NCI-H345 (cell line): Measurements from ENCODE around the gene TMTC2.

Source experiments
- DNase-seq: peaks from one replicate; lab custom pipeline; 2025; lab: John Stamatoyannopoulos, UW

The TMTC2 gene

DNA sequence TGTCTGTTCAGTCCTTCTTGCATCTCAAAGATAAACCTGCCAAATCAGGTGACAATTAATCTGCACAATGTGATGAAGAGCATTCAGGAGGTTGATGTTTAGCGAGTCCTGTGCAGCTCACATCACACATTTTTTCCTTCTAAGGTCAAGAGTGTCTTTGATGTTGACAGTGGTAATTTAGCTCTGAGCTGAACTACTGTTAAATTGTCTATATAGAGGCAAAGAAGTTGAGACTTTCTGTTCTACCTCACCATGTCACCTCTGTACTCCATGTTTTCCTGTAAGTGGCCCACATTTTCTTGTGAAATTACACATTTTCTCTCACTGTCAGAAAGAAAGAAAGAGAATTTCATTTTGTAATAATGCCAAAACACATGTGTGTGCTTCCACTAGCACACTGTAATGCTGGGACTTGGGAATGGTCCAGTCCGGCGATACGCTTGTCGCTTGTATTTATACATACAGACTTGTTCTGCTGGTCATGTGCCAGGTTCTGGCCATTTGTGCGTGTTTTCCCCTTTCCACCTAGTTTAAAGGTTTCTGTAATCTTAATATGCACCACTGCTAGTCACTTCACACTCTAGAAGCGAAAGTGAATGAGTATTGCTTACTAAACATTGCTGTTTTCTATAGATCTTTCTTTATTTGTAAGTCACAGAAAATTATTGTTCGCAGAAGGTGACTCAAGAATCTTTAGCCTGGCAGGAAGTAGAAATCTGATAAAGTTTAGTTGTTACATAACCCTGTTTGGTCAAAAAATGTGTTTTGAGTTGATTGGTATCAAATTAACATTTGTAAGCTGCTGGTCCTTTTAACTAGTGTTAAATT, 328.9 kb downstream of the TMTC2 start:
- no peak for DNase-seq

GRCh38 chr12:83016218-83016835, 329.6 kb downstream of the TMTC2 start:
- no peak for DNase-seq

DNA sequence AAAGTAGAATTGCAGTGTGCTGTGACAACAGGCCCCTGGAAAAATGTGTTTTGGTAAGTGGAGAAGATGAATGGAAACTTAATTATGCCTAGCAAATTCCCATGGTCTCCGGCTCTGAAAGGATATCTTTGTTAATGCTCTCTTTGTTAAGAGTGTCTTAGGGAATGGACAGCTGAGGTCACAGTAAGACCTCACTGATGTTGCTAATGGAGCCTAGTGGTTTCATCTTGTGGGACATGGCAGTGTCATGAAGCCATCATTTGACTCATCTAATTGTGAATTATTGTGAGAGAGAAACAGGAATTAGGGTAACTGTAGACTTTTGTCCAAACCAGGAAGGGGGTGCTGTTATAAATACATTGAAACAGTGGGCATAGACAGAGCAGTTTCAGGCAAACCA, 330.3 kb downstream of the TMTC2 start:
- no peak for DNase-seq

DNA sequence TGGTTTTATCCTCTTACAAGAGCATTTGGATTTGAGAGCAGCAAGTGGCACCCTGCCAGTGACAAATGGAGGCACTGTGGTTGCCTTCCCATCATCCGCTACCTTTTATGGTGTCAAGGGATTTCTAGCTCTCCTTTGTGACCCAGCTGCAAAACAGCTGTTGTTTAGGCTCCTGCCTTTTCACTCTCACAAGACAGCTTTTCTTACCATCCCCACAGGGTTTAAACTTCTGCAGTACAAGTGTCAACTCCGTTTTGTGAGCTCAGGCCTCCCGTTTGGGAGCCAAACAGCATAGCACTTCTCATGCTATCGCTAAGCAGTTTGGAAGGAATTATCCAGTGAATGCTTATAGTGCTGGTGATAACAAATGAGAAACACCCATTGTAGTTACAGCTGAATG, 331.4 kb downstream of the TMTC2 start:
- DNase-seq: no peak

- DNase-seq: no peak
These were observed 340.5 kb downstream of the TMTC2 start for GRCh38 chr12:83027021-83027723.

GRCh38 chr12:83031196-83031595, 344.5 kb downstream of the TMTC2 start:
- no peak for DNase-seq

DNA sequence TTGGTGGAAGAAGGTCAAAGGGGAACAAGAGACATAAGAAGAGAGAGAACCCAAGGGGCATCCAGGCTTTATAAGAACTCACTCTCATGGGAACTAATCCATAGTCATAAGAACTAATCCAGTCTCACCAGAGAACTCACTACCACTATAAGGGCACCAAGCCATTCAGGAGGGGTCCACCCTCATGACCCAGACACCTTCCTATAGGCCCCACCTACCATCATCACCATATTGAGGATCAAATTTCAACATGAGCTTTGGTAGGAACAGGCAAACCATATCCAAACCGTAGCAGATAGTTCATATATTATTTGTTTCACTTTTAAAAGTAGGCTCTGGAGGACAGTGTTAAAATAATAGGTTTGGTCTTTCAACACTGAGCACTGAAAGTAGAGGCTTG, 350.1 kb downstream of the TMTC2 start:
- DNase-seq: no peak

DNA sequence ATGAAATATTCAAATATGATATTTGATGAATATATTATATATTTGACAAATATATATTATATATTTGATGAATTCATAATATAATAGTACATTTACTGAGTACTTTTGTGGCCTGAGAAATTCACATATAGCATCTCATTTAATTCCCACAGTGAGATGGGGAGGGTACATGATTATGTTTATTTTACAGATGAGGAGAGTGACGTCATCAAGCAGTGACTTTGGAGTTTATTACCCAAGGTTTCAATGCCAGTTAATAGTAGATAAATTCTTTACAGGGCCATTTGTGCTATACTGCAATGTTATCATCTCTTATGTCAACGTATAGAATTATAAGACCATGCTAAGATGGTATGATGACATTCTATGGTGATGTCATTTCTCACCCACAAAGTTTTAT, 352.7 kb downstream of the TMTC2 start:
- DNase-seq: no peak

- no peak for DNase-seq
These were observed 353.6 kb downstream of the TMTC2 start for GRCh38 chr12:83040339-83040738.

GRCh38 chr12:83040991-83041390, 354.3 kb downstream of the TMTC2 start:
- DNase-seq: no peak

DNA sequence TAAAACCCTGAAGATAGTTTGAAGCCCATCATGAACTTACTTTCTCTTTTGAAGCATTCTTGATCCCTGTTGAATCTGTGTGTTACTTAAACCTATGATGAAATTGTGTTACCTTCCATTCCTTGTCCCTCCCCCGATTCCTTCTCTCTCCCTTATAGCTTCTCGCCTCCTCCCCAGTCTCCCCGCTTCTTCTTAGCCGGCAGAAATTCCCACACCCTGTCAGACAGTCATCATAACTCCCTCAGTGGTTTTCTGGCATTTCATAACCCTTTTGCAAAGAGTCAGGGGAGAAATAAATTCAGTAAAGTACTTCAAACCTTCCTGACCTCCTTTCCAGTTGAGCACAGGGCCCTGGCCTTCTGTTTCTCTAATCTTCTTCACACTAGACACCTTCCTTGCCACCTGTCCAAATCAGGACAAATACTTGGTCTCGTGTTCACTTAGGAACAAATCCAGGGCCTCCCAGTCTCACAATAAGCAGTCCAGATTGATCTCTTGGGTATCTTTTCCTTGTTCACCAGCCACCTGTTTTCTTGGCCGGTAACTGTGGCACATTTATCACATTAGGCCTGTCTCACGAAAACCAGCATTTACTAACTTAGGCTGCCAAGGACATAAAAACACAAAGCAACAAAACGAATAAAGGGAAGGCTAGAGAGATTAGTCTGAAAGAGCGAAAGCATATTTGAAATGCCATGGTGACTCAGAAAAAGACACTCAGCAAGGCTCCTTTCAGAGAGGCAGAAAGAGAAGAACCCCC, 355.9 kb downstream of the TMTC2 start:
- DNase-seq: no peak

DNA sequence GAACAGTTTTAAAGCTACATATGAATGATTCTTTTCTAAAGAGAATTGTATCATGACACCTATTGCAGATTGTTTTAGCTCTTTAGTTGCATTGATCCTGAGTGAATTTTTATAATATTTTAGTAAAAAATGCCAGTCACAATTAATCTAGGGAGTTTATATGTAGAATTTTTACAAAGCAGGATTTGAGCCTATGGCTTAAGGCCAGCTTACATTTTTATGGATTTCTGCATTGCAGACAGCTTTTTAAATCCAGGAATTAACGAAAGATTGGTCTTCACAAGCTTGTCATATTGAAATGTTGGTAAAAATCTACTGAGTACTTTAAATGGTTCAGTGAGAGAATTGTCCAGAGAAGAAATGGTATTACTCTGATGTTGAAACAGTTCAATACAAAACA, 358.0 kb downstream of the TMTC2 start:
- DNase-seq: no peak

DNA sequence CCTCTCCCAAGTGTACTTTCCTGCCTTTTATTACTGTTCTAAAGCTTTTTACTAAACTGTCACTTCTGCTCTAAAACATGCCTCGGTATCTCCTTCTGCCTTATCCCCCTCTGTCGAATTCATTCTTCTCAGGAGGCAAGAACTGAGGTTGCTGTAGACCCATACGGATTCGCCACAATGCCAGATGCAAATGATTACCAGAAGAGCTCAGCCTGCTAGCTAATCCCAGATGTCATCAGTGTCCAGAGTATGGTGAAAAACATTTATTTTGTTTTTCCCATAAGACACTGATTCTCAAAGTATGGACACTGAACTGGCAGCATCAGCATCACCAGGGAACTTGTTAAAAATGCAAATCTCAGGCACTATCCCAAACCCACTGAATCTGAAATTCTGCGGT, 359.3 kb downstream of the TMTC2 start:
- no peak for DNase-seq

GRCh38 chr12:83049306-83049705, 362.6 kb downstream of the TMTC2 start:
- no peak for DNase-seq

DNA sequence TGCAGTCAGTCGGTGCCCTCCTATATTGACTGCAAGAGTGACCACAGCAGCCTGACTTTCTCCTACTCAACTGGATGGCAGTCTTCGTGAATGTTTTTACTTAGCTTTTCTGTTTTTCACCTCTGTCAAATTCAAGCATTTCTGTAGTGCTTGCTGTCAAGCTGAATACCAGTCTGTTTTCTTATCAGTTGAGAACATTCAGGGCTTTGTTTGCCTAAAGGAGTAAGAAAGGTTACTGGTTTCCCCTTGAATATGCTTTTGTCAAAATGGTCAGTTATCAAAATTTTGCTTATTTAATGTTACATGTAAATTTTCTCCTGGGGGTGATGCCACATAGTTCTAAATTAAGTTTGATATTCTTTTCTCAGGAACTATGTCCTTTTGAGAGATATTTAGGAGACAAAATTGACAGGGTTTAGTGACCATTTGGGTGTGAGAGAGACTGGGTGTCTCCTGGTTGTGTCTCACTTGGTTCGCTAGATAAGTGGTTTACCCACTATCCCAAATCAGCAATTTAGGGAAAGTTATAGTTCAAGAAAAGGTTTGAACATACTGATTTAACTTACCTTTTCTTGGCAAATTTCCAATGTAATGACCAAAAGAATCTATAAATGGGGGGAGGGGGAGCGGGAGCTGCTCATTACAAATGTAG, 366.3 kb downstream of the TMTC2 start:
- DNase-seq: no peak

DNA sequence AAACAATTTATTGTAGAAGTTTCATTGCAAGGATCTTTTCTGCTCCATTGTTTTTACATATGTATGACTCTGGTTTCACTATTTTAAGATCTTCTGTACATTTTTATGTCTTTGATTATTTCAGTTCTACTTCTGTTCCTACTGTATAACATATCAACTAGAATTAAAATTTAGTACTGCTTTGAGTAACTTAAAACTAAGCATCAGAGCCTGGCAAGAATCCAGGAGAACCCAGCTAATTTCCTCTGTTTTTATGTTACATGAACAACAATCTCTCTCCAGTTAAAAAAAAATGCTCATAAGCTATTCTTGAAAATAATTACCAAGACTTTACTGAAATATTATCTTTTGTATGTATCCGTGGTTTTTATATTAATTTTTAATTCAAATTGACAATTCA, 370.7 kb downstream of the TMTC2 start:
- no peak for DNase-seq

DNA sequence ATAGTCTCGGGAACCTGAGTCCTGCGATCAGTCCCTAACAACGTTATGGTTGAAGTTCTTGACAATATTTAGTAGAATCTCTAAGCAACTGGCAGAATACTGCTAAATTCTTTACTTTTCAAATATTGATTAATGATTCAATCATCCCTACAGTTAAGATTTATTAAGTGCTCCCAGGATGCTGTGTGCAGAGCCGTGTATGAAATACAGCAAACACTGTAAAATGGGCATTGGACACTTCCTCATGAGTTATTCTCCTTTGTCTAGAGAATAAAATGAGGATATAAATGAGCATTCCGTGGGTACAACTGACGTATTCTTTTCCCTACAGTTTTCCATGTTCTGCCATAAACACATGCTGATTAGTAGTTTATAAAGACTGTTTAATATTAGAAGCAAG, 372.4 kb downstream of the TMTC2 start:
- no peak for DNase-seq

DNA sequence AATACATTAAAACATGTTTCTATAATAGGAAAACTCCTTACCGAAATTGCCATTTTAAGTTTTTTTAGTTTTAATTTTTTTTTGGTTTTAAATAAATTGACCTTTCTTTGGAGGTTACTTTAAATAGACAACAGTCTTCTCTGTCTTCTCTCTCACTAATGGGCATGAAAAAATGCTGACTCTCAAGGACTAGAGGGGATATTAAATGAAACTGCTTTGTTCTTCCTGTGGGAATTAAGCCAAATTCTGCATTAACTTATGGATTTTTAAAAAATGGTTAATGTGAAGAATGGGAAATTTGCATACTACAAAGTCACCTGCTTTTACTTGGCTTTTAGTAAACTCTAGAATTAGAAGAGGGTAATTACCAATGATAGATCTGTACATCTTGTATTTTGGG, 378.9 kb downstream of the TMTC2 start:
- no peak for DNase-seq

DNA sequence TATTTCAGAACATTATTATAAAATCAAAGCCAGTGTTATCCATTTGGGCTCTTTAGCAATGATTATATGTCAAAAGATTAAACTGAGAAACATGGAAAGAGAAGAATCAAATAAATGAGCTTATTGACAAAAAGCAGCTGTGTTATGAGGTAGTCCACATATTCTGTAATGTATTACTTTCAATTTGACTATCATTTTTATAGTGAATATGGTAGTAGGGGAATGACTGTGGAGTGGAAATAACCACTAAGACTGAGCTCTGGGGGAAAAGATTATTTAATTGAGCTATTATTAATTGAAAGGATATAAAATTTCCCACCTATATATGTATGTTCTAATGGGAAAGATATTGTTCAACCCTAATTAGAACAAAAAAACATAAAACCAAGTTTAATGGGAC, 381.3 kb downstream of the TMTC2 start:
- no peak for DNase-seq

- DNase-seq: no peak
These were observed 387.7 kb downstream of the TMTC2 start for GRCh38 chr12:83074358-83074894.

- no peak for DNase-seq
These were observed 388.8 kb downstream of the TMTC2 start for GRCh38 chr12:83075471-83075870.

DNA sequence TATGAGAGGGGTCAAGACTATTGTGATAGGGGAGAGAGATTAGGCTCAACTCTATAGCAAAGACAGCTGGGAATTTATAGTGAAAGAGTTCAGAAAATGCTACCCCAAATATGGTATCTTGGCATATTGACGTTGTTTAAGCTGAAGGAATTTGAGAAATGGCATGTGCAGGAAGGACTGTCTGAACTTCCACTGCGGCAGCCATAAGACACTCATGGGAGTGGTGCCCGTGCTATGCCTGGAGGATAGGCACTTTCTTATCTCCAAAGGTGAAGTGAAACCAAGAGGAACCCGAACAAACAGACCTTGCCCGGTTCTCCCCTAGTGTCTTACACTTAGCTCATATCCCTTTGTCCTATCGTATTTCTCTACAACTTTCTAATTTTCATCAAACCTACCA, 390.3 kb downstream of the TMTC2 start:
- no peak for DNase-seq
